WTC11 (cell line): ENCODE measurements around the gene NINL. TPM values are rescaled to one million over a fixed set of nuclear protein-coding genes. Genes with fewer than 3 reads are reported as not detected.

ENCODE experiments used
- ATAC-seq: fragments of 200-7000 bp; cut with Tn5 transposase; 2 replicates; pipeline ENCODE4 v1.10.0; 2021; ENCODE audit warnings: mild to moderate bottlenecking, moderate library complexity
- CTCF ChIA-PET: fragments of 300-600 bp; sonication (Branson Sonifier 250); formaldehyde crosslinking; loops from one replicate; lab custom pipeline; 2021; ENCODE audit warnings: antibody characterized with exemption; lab: Charles Lee
- POLR2A ChIA-PET: fragments of 350-600 bp; sonication (Branson Sonifier 250); formaldehyde crosslinking; loops from one replicate; lab custom pipeline; 2021; ENCODE audit warnings: antibody characterized with exemption; lab: Charles Lee
- DNase-seq: peaks from one replicate; pipeline ENCODE4 v3.0.0; 2021; ENCODE audit warnings: low spot score
- H3K27ac Mint-ChIP-seq: 2 replicates; pipeline ENCODE4 v1.8.0; 2021; ENCODE audit warnings: mixed read lengths
- H3K27me3 Mint-ChIP-seq: 2 replicates; pipeline ENCODE4 v1.8.0; 2021; ENCODE audit warnings: low read depth, mild to moderate bottlenecking, moderate library complexity, mixed read lengths
- H3K36me3 Mint-ChIP-seq: 2 replicates; pipeline ENCODE4 v1.8.0; 2021; ENCODE audit warnings: mixed read lengths
- H3K4me1 Mint-ChIP-seq: 2 replicates; pipeline ENCODE4 v1.8.0; 2022; ENCODE audit warnings: mixed read lengths
- H3K4me3 Mint-ChIP-seq: 2 replicates; pipeline ENCODE4 v1.8.0; 2021; ENCODE audit warnings: mild to moderate bottlenecking, moderate library complexity, mixed read lengths
- H3K9me3 Mint-ChIP-seq: 2 replicates; pipeline ENCODE4 v1.8.0; 2021; ENCODE audit warnings: mixed read lengths
- EMX1 ChIP-seq: fragments of 250-450 bp; sonication (Bioruptor Pico); IDR thresholded peaks from 2 replicates; pipeline ENCODE4 v1.8.0; 2021; ENCODE audit warnings: mild to moderate bottlenecking
- ESRRA ChIP-seq: sonication (generic); formaldehyde crosslinking; IDR thresholded peaks from 2 replicates; pipeline ENCODE4 v1.8.1; 2022; ENCODE audit warnings: mild to moderate bottlenecking, missing genetic modification reagents, borderline replicate concordance
- ETV6 ChIP-seq: sonication (generic); formaldehyde crosslinking; IDR thresholded peaks from 2 replicates; pipeline ENCODE4 v1.8.1; 2022; ENCODE audit warnings: mild to moderate bottlenecking, missing genetic modification reagents
- FOXP1 ChIP-seq: sonication (generic); formaldehyde crosslinking; IDR thresholded peaks from 2 replicates; pipeline ENCODE4 v1.8.0; 2022; ENCODE audit warnings: missing genetic modification reagents, mild to moderate bottlenecking, moderate library complexity, borderline replicate concordance
- MXD4 ChIP-seq: fragments of 250-450 bp; sonication (Bioruptor Pico); IDR thresholded peaks from 2 replicates; pipeline ENCODE4 v1.8.0; 2021; ENCODE audit warnings: mild to moderate bottlenecking, moderate library complexity, borderline replicate concordance
- NFYB ChIP-seq: sonication (generic); formaldehyde crosslinking; conservative IDR thresholded peaks from 2 replicates; pipeline ENCODE4 v1.8.0; 2022; ENCODE audit warnings: low read depth, missing genetic modification reagents
- NR2C2 ChIP-seq: sonication (generic); formaldehyde crosslinking; IDR thresholded peaks from 2 replicates; pipeline ENCODE4 v1.8.0; 2022; ENCODE audit warnings: mild to moderate bottlenecking, missing genetic modification reagents
- SMAD3 ChIP-seq: sonication (generic); formaldehyde crosslinking; IDR thresholded peaks from 2 replicates; pipeline ENCODE4 v1.8.0; 2022; ENCODE audit warnings: missing genetic modification reagents, mild to moderate bottlenecking, borderline replicate concordance
- TEAD1 ChIP-seq: sonication (generic); formaldehyde crosslinking; IDR thresholded peaks from 2 replicates; pipeline ENCODE4 v1.8.0; 2022; ENCODE audit warnings: mild to moderate bottlenecking, missing genetic modification reagents
- ZNF138 ChIP-seq: sonication (generic); formaldehyde crosslinking; conservative IDR thresholded peaks from 2 replicates; pipeline ENCODE4 v1.8.1; 2022; ENCODE audit warnings: mild to moderate bottlenecking, moderate library complexity, missing genetic modification reagents
- ZNF317 ChIP-seq: sonication (generic); formaldehyde crosslinking; IDR thresholded peaks from 2 replicates; pipeline ENCODE4 v1.8.1; 2023; ENCODE audit warnings: low read depth, mild to moderate bottlenecking, moderate library complexity, missing genetic modification reagents, borderline replicate concordance
- ZNF671 ChIP-seq: fragments of 250-450 bp; sonication (Bioruptor Pico); IDR thresholded peaks from 2 replicates; pipeline ENCODE4 v1.8.0; 2021; ENCODE audit warnings: mild to moderate bottlenecking
- total RNA-seq: library from RNA; stranded (reverse); gene quantifications from 3 replicates; pipeline ENCODE4 v1.2.3, GENCODE V29; 2021
- TF ChIP-seq, protein P1 (sequence below): sonication (generic); formaldehyde crosslinking; IDR thresholded peaks from 2 replicates; pipeline ENCODE4 v1.8.1; 2022; ENCODE audit warnings: mild to moderate bottlenecking, moderate library complexity, missing genetic modification reagents
- TF ChIP-seq, protein P2 (sequence below): sonication (generic); formaldehyde crosslinking; IDR thresholded peaks from 2 replicates; pipeline ENCODE4 v1.8.1; 2023; ENCODE audit warnings: mild to moderate bottlenecking, moderate library complexity, missing genetic modification reagents
- TF ChIP-seq, protein P3 (sequence below): sonication (generic); formaldehyde crosslinking; IDR thresholded peaks from 2 replicates; pipeline ENCODE4 v1.8.0; 2023; ENCODE audit warnings: missing genetic modification reagents, mild to moderate bottlenecking, borderline replicate concordance
- TF ChIP-seq, protein P4 (sequence below): fragments of 250-450 bp; sonication (Bioruptor Pico); IDR thresholded peaks from 2 replicates; pipeline ENCODE4 v1.8.0; 2021; ENCODE audit warnings: mild to moderate bottlenecking
- TF ChIP-seq, protein P5 (sequence below): sonication (generic); formaldehyde crosslinking; IDR thresholded peaks from 2 replicates; pipeline ENCODE4 v1.8.1; 2022; ENCODE audit warnings: low read depth, mild to moderate bottlenecking, moderate library complexity, missing genetic modification reagents, borderline replicate concordance

Gene NINL
- total RNA-seq, 1 experiment from 2014 or later = 36.0 TPM

DNA sequence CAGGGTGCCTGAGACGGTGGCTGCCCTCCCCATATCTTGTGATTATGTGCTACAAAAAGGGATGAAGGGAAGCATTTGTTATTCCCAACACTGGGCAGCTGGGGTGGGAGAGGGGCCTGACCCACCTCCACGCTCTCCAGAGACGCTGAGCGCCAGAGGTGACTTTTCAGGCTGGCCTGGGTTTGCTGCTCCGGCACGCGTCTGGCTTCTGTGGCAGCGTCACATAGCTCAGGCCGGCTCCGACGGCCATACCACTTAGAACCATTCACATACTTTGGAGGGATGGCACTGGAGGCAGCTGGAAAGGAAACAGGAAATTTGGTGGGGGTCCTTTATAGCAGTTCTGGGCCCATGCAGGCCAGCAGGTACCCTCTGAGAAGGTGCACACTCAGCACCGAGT is 72.6 kb downstream of the NINL start (continued):
- TF ChIP-seq, protein P1, sequence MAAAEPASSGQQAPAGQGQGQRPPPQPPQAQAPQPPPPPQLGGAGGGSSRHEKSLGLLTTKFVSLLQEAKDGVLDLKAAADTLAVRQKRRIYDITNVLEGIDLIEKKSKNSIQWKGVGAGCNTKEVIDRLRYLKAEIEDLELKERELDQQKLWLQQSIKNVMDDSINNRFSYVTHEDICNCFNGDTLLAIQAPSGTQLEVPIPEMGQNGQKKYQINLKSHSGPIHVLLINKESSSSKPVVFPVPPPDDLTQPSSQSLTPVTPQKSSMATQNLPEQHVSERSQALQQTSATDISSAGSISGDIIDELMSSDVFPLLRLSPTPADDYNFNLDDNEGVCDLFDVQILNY (CRISPR knock-in tag) = no peak
- no peak for TF ChIP-seq MXD4 (CRISPR knock-in tag)
- TF ChIP-seq NFYB = no peak

DNA sequence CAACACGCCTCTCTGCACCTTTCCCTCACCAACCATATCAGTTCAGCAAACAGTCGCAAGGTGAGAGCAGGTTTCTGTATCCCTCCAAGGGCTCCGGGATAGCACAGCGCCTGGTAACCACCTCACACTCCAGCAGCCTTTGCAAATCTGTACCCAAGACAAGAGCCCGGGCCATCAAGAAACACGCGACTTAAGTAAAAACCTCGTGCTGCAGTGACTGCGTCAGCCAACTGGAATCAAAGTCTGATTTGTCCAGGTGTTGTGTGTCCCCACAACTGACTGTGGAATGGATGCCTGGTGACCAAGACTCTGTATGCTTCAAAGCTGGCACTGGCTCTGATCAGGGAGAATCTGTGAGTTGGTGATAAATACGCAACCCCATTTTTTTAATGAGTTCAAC is 74.1 kb downstream of the NINL start:
- Mint-ChIP-seq H3K27ac (no peak overlapping the region; the same call in 1 of the 2 replicates), H3K4me1 (no peaks in the 10 kb centered on the region), H3K36me3 (peaks cover 75% of the 10 kb centered on the region)
- TF ChIP-seq NR2C2 (CRISPR knock-in tag) (no peak), TEAD1 (CRISPR knock-in tag) (no peak), ZNF671 (CRISPR knock-in tag) (no peak), ESRRA (CRISPR knock-in tag) (no peak), FOXP1 (no peak), ZNF317 (CRISPR knock-in tag) (no peak), EMX1 (no peak), ETV6 (CRISPR knock-in tag) (no peak), SMAD3 (CRISPR knock-in tag) (no peak), ZNF138 (CRISPR knock-in tag) (no peak)
- TF ChIP-seq, protein P2, sequence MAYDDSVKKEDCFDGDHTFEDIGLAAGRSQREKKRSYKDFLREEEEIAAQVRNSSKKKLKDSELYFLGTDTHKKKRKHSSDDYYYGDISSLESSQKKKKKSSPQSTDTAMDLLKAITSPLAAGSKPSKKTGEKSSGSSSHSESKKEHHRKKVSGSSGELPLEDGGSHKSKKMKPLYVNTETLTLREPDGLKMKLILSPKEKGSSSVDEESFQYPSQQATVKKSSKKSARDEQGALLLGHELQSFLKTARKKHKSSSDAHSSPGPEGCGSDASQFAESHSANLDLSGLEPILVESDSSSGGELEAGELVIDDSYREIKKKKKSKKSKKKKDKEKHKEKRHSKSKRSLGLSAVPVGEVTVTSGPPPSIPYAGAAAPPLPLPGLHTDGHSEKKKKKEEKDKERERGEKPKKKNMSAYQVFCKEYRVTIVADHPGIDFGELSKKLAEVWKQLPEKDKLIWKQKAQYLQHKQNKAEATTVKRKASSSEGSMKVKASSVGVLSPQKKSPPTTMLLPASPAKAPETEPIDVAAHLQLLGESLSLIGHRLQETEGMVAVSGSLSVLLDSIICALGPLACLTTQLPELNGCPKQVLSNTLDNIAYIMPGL (CRISPR knock-in tag) = no peak
- TF ChIP-seq, protein P3, sequence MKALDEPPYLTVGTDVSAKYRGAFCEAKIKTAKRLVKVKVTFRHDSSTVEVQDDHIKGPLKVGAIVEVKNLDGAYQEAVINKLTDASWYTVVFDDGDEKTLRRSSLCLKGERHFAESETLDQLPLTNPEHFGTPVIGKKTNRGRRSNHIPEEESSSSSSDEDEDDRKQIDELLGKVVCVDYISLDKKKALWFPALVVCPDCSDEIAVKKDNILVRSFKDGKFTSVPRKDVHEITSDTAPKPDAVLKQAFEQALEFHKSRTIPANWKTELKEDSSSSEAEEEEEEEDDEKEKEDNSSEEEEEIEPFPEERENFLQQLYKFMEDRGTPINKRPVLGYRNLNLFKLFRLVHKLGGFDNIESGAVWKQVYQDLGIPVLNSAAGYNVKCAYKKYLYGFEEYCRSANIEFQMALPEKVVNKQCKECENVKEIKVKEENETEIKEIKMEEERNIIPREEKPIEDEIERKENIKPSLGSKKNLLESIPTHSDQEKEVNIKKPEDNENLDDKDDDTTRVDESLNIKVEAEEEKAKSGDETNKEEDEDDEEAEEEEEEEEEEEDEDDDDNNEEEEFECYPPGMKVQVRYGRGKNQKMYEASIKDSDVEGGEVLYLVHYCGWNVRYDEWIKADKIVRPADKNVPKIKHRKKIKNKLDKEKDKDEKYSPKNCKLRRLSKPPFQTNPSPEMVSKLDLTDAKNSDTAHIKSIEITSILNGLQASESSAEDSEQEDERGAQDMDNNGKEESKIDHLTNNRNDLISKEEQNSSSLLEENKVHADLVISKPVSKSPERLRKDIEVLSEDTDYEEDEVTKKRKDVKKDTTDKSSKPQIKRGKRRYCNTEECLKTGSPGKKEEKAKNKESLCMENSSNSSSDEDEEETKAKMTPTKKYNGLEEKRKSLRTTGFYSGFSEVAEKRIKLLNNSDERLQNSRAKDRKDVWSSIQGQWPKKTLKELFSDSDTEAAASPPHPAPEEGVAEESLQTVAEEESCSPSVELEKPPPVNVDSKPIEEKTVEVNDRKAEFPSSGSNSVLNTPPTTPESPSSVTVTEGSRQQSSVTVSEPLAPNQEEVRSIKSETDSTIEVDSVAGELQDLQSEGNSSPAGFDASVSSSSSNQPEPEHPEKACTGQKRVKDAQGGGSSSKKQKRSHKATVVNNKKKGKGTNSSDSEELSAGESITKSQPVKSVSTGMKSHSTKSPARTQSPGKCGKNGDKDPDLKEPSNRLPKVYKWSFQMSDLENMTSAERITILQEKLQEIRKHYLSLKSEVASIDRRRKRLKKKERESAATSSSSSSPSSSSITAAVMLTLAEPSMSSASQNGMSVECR (CRISPR knock-in tag) = no peak
- TF ChIP-seq, protein P4, sequence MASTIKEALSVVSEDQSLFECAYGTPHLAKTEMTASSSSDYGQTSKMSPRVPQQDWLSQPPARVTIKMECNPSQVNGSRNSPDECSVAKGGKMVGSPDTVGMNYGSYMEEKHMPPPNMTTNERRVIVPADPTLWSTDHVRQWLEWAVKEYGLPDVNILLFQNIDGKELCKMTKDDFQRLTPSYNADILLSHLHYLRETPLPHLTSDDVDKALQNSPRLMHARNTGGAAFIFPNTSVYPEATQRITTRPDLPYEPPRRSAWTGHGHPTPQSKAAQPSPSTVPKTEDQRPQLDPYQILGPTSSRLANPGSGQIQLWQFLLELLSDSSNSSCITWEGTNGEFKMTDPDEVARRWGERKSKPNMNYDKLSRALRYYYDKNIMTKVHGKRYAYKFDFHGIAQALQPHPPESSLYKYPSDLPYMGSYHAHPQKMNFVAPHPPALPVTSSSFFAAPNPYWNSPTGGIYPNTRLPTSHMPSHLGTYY (CRISPR knock-in tag) = no peak
- TF ChIP-seq, protein P5, sequence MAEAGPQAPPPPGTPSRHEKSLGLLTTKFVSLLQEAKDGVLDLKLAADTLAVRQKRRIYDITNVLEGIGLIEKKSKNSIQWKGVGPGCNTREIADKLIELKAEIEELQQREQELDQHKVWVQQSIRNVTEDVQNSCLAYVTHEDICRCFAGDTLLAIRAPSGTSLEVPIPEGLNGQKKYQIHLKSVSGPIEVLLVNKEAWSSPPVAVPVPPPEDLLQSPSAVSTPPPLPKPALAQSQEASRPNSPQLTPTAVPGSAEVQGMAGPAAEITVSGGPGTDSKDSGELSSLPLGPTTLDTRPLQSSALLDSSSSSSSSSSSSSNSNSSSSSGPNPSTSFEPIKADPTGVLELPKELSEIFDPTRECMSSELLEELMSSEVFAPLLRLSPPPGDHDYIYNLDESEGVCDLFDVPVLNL (CRISPR knock-in tag) = no peak
- TF ChIP-seq, all 79 proteins: peak for 0
- Mint-ChIP-seq H3K9me3 (peaks cover 26% of the 10 kb centered on the region), H3K4me3 (no peak overlapping the region), H3K27me3 (peaks cover 3% of the 10 kb centered on the region)
- CTCF ChIA-PET = no interaction called here
- ATAC-seq = no peak
- POLR2A ChIA-PET = no interaction called here
- DNase-seq = no peak
